GM12865 (cell line): ENCODE results near the gene DACT1.

Experiments
- DNase-seq: peaks from one replicate; pipeline ENCODE4 v3.0.0; 2010; ENCODE audit warnings: low read depth
- H3K4me3 ChIP-seq: 2 replicates; pipeline ENCODE4 v1.5.1; 2011; ENCODE audit warnings: mild to moderate bottlenecking, low read depth, low read length, control low read depth
- TF ChIP-seq, protein P1 (sequence below): IDR thresholded peaks from 2 replicates; pipeline ENCODE4 v1.5.1; 2011; ENCODE audit warnings: low read length, control low read depth, low read depth, inconsistent platforms; ENCODE audit not compliant: insufficient read depth; ENCODE audit errors: missing control alignments

DACT1 gene

DNA sequence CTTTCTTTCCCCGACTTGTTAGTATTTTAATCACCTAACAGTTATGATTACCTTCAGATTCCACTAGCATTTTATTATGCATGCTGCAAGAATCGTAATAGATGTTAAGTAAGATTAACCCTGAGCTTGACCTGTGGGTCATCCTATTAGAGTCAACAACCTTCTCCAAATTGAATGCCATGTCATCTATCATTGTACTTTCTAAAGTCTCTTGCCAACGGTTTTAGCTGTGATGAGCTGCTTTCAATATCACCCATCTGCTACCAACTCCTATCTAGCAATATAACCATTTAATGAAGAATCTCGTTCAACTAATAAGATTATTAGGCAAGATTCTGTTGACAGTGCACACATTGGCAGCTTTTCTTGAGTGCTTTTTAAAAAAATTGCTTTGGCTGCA is 33.7 kb downstream of the DACT1 start:
- no peak for DNase-seq
- TF ChIP-seq, protein P1, sequence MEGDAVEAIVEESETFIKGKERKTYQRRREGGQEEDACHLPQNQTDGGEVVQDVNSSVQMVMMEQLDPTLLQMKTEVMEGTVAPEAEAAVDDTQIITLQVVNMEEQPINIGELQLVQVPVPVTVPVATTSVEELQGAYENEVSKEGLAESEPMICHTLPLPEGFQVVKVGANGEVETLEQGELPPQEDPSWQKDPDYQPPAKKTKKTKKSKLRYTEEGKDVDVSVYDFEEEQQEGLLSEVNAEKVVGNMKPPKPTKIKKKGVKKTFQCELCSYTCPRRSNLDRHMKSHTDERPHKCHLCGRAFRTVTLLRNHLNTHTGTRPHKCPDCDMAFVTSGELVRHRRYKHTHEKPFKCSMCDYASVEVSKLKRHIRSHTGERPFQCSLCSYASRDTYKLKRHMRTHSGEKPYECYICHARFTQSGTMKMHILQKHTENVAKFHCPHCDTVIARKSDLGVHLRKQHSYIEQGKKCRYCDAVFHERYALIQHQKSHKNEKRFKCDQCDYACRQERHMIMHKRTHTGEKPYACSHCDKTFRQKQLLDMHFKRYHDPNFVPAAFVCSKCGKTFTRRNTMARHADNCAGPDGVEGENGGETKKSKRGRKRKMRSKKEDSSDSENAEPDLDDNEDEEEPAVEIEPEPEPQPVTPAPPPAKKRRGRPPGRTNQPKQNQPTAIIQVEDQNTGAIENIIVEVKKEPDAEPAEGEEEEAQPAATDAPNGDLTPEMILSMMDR = no peak
- H3K4me3 ChIP-seq = no peak overlapping the region

DNA sequence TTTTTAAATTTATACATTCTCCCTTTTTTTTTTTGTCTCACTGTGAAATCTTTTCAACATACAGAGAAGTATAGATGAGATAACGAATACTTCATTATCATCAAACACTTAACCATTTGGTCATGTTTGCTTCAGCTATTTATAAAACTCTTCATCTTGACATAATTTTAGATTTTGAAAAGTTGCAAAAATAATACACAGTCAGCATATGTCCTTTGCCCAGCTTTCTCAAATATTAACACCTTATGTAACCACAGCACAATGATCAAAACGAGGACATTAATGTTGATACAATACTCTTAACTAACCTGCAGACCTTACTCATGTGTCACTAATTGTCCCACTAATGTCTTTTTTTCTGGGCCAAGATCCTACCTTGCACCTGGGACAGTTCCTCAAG is 36.0 kb downstream of the DACT1 start:
- TF ChIP-seq, protein P1 = no peak
- H3K4me3 ChIP-seq = no peak overlapping the region
- no peak for DNase-seq

DNA sequence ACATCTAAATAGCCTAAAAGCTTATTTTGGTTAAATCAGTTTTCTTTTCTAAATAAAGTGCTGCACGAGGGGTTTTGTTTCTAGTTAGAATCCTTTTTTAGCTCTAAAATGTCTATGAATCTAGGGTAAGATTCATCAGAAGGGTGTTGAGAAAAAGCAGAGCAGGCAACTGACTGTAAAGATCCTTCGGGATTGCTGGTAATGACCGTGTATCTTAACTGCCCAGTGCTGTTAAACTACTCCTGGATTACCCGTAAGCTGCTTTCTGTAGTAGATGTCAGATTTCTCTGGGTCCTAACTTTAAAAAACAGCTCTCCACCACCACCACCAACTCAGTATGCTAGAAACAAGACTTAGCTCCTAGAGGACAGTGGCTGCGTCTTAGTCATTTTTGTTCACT is 39.2 kb downstream of the DACT1 start:
- TF ChIP-seq, protein P1 = no peak
- DNase-seq = no peak
- no peak overlapping the region for H3K4me3 ChIP-seq

DNA sequence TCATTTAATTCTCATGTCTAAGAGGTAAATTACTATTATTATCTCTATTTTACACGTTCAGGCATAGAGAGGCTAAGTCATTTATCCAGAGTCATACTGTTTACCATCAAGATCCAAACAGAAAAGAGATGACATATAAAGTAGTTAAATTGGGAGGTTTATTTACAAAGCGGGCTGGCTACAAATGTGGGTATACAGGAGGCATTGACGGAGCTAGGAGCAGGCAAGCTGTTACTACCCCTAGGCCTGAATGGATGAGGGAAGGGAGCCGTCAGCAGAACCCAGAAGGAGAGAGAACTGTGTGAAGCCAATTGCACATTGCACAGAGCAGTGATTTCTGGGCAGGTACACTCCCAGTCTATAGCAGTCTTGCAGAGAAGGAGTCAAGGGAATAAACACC is 39.8 kb downstream of the DACT1 start:
- TF ChIP-seq, protein P1 = no peak
- no peak for DNase-seq
- no peak overlapping the region for H3K4me3 ChIP-seq

DNA sequence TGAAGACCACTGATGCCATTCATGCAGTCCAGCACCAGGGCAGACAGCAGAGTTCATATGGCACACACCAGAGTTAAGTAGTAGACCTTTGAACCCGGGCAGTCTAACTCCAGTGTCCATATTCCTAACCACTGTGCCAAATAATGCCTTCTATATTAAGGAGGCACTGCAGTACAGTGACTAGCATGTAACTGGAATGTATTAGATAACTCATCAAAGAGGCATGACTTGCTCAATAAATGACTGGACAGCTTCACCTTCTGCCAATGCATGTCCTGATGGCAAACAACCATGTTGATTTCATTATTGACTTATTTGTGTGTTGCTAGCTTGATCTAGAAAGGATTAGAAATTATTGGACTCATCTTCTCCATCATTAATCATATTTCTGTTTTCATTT is 40.2 kb downstream of the DACT1 start:
- DNase-seq = no peak
- TF ChIP-seq, protein P1 = no peak
- no peak overlapping the region for H3K4me3 ChIP-seq

DNA sequence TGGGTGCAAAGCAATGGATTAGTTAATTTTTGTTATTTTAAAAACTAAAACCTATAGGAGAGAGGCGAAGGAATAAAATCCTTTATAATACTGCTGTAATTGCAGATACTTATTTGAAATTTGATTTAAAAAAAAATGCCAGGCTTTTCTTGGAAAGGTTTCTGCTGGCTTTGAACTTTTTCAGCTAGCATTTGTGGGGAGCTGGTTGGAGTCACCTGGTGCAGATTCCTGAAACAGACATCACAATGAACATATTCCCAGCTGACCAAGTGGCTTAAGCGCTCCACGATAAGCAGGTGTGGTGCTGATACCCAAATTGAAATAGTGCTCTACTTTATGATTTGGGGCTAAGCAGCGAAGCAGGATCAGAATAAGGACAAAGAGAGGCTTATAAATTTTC is 42.9 kb downstream of the DACT1 start:
- TF ChIP-seq, protein P1 = no peak
- H3K4me3 ChIP-seq = no peak overlapping the region
- no peak for DNase-seq

DNA sequence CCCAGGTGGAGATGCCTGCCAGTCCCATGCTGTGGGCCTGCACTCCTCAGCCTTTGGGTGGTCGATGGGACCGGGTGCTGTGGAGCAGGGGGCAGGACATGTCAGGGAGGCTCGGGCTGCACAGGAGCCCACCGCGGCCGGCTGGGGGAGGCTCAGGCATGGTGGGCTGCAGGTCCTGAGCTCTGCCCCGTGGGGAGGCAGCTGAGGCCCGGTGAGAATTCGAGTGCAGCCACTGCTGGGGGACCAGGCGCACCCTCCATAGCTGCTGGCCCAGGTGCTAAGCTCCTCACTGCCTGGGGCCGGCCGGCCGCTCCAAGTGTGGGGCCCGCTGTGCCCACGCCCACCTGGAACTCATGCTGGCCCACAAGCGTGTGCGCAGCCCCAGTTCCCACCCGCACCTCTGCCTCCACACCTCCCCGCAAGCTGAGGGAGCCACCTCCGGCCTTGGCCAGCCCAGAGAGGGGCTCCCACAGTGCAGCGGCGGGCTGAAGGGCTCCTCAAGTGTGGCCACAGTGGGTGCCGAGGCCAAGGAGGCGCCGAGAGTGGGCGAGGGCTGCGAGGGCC is 49.6 kb downstream of the DACT1 start:
- H3K4me3 ChIP-seq = no peak overlapping the region
- TF ChIP-seq, protein P1 = no peak
- no peak for DNase-seq
